ENCODE data around the gene TNS2.

Gene TNS2

DNA sequence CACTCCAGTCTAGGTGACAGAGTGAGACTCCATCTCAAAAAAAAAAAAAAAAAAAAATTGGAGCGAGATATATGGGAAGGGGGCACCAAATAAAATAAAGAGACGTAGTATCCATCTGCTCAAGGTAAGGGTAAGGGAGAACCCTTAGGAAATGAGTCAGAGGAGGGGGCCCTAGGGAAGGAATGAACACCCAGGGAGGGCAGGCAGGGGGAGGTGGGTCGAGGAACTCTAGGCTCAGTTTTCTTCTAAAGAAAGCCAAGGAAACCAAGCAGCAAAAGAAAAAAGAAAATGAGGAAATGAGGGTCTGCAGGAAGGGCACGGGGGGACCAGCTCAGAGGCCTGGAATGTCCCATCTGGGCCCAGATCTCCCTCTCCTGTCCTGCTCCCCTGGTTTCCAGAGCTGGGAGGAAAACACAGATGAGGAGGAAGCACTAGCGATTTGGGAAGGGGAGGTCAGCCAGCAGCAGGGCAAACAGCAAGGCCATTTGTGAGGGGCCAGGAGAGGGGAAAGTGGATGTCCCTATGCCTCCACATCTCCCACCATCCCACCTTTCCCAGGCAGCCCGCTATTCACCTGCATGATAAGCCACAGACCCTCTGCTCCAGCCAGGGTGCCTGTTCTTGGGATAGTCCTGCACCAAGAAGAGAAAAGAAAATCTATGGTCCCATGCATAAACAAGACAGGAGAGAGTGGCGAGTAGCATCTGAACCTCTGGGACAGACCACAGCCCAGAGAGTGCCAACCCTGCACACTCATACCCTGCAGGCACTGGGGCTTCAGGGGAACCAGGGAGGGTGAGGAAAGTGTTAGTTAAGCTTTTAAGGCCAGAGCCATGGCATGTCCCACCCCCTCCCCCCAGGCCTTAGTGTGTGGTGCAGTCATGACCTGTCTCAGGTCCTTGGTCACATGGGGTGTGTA is 17.5 kb downstream of the TNS2 start:
- no peak for DNase-seq

DNA sequence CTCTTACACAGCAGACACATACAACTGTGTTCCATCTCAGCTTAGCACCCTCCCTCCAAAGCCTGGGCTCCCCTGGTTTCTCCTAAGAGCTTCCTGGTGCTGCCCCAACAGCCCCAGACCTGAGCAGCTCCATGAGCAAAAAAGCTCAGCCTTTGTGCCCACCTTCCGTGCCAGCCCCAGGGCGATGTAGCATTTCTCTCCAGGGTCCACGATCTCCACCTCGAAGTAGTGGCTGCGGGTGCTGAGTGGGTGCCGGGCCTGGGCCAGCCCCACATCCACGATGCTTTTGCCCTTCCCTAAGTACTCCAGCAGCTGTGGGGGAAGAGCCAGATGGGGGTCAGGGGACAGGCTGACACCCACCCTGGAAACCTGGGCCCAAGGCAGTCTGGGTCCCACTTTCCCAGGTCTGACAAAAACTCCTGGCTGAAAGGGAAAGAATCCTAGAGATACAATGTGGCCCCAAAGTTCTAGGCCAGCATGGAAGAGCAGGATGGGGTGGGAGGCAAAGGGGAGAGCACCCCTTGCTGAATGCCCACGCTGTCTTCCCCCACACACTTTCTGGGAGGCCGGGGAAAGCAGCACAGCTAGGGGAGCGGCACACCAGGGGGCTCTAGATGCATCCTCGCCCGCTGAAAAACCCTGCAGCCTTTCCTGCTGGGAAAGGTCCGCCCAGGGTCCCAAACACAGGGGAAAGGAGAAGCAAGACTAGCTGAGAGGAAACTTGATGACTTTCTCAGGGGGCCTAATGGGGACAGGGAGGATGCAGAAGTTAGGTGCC is 18.3 kb downstream of the TNS2 start:
- no peak for DNase-seq

DNA sequence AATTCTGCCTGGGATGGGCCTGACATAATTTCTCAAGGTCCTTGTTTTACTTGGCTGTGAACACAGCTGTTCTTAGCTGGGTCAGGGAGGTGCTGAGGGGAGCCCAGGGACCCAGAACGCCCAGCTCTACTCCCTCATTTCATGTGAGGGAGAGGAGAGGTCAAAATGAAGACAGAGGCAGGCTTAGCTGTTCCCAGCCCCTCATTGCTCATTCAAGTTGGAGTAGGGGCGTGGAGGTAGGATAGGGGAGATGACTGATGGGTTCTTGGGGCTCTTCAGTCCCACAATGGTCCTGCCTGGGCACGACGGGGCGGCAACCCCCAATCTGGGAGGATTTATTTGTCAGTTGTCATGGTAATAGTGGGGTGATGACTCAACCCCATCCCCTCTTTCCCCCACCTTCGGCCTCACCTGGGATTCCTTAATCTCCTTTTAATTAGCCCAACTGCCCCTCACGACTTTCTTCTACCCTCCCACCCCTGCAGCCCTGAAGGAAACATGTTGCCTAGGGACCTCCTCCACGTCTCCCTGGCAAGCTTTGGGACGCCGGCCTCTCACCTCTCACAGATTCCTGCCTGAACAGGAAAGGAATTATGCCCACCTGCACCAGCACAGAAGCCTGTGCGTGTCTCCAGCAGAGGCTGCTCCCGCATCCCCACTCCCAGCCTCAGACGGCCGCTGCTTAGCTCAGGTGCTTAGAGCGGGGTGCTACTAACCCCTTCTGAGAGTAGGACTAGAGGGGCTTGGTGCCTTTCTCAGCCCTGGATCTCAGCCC is 19.1 kb downstream of the TNS2 start:
- DNase-seq, result no peak

DNA sequence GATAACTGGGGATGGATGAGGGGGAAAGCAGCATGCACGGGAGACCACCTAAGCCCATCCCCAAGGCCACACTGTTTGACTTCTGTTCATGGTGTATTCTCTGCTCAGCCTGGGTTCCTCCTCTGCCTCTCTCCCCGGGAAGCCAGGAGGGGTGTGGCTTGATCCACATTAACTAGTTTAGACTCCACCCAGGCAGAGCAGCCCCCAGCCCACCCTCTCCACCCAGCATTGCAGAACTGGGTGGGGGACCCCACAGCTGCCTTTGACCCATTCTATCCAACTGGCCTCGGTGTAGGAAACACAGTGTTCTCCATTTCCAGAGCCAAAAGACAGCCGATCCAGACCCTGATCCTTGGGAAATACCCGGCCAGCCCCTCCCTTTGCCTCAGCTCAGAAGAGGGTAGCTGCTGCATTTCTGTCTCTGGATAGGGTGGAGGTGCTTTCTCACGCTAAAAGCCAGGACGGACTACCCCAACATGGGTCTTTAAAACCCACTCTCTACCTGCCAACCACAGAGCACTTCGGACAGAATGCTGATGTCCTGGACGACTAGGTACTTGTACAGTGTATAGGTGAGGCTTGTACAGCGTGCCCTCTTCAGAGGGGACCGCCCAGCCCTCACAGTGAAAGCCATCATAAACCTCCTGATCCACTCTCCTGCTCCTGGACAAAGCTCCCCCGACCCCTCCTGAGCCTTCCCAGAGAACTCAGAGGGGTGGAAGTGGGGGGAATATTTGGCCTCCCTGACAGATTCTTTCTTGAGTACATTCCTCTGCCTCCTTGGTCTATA is 20.0 kb downstream of the TNS2 start:
- DNase-seq, result no peak

DNA sequence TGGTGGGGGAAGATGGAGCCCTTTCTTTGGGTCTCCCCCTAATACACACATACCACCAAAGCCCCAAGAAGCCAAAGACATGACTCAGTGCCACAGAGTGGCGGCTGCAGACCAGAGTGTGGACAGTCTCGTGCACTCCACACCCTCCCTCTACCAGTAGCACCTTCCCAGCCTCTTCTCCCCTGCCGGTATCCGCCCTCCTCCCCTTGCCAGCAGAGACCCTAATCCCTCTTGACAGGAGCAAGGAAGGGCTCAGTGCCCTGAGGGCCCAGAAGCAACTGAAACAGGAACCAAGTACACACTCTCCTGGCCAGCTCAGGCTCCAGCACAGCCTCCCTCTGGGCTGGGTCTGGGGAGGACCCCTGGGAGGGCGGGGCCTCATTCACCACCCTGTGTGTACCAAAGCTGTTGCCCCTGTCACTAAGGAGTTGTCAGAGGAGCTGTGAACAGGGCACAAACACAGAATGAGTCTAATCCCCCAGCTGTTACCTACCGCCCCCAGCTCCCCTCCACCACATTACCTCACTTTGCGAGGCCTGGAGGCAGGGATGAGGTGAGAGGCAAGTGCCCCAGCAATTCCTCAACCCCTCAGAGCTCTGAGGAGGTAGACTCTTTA is 21.1 kb downstream of the TNS2 start:
- no peak for DNase-seq

DNA sequence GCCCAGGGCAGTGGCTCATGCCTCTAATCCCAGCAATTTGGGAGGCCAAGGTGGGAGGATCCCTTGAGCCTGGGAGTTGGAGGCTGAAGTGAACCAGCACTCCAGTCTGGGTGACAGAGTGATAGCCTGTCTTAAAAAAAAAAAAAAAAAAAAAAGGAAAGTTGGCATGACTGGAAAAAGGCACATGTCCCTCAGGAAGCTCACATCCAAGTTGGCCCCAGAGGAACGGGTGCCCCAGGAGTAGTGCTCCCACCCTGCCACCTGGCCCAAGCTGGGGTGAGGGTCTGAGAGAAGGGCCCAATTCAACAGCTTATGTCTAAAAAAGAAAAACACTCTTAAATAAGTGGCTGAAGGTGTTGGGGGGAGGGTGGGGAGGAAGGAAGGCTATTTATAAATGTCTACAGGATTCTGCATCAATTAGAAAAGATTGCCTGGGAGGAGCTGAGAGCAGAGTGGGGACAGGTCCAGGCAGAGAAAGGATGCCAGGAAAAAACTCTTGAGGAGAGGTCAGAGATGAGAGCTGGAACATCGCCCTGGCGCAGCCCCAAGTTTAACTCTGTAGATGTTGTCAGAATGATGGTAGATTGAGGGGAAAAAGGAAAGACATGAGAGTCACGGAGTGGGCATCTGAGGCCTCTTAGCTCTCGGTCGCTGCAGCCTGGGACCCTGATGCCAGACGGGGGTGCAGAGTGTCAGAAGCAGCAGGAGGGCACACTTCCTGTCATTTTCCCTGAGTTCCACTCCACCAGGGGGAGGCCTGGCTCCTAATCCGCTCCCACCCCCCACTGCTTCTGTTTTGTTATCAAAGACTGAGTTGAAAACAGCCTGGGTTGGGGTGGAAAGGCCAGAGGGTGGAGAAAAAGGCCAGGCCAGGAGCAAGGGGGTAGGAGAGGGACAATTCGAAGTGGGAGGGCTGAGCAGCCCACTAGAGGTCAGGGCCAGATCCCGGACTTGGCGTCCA is 22.0 kb downstream of the TNS2 start:
- DNase-seq, result peak in 1 of 58 donors; percentile 22

DNA sequence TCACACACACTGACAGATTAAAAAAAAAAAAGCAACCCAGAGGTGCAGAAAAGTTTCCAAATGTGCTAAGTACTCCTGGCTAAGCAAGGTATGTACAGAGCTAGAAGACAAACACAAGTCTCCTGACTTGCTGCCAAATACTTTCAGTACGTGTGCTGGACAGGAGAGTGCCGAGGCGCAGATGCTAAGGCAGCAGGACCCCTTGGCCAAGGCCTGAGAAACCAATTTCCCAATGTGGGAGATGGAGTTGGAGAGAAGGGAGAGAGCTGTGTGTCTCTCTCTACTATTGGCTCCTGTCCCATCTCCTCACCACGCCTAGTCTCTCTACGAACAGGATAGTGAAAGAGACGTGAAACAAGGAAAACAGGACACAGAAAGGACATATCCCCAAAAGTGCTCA is 24.0 kb downstream of the TNS2 start:
- no peak for DNase-seq

DNA sequence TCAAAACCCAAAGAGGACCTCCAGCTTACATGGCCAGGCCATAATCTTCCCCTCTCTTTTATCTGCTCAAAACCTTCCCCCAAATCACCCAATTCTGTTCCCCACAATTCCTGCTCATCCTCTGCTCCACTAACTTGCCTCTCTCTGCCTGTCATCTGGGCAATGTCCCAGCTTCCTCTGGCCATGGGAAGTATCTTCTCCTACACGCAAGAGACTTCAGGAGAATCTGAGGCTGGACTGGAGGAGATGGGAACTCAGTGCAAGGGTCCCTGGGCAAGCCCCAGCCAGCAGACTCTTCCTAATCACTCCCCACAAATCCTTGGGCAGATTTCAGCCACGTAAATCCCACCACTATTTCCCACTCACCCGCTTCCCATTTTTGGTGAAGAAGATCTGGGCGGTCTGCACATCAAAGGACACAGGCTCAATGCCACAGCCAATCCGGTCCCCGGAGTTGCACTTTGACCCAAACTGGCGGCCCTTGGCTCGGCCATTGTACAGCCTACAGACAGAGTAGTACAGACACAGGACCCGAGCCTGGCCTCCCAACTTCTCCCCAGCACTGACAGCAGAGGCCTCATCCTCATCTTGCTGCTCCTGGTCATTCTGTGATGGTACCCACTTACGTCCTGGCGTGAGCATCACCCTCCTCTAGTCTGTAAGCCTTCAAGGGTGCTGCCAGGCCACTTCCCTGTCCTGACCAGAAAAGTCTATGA is 24.6 kb downstream of the TNS2 start:
- DNase-seq, result no peak

DNA sequence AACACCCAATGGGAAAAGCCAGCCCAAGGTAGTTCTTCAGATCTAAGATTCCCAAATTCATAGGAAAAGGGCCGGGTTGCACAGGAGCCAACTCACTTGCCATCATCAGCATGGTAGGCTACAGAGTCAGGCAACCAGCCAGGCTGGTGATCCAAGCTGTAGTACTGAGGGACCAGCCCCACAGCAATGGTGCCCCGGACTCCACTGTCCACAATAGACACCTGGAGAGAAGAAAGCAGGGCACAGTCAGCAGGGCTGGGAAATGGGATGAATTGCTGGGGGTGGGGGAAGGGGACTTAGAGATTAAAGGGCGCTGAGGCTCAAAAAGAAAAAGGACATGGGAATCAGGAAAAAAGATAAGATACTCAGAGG is 25.1 kb downstream of the TNS2 start:
- no peak for DNase-seq

DNA sequence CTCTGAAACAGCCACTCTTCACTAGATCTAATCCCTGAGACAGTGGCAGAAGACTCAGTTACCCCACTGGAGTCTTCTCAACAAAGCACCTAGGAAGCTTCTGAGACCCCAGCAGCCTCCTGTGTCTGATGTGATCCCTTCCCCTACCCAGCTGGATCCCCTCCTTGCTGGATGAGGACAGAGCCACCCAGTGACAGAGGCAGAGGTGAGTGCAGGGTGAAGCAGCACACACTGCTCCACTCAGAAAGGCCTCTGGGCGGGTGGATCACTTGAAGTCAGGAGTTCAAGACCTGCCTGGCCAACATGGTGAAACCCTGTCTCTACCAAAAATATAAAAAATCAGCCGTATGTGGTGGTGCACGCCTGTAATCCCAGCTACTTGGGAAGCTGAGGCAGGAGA is 26.6 kb downstream of the TNS2 start:
- DNase-seq, result no peak

DNA sequence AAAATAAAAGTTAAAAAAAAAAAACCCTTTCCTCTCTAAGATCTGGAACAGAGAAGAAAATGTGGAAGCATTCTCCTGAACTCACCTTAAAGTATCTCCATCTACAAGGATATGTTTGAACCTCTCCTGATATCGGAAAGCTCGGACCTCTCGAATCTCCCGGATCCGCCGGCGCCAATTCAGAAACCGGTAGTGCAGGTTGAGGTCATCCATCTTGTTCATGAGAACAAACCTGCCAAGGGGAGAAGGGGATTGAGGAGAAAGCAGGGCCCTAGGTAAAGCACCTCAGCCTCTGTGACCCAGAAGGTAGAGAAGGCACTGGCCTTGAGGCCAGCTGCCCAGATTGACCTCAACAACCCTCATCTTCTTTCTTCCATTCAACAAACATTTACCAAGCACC is 27.2 kb downstream of the TNS2 start:
- DNase-seq, result no peak

DNA sequence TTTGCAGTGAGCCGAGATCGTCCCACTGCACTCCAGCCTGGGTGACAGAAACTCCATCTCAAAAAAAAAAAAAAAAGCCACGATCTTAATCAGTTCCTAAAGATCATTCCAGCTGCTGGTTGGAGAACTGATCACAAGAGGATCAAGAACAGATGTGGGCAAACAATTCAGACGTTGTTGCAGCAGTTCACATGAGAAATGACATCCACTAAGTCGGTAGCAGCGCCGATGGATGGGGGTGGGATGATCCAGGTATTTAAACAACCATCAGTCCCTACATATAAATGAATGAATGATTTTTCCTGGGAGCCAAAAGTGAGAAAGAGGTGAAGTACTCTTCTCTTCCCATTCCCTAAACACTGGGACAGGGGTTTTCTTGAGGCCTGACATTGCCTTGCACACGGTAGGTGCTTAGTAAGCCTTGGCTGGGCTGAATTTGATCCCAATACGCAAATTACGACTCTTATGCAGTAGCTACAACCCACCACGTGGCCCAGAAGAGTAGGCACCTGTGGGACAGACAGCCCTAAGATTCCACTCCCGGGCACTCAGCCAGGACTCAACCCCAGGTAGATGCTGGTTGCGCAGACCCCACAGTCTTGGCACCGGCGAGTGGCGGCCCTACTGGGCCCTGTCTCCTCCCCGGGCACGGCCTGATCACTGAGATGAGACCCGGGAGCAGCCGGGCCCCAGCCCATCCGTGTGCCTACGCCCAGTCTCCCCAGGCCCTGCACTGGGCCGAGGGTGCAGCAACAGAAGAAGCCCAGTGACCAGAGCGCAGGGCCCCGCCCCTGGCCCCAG is 28.8 kb downstream of the TNS2 start:
- DNase-seq, result peak in 3 of 58 donors; percentile 60 to 81 (median 63)

DNA sequence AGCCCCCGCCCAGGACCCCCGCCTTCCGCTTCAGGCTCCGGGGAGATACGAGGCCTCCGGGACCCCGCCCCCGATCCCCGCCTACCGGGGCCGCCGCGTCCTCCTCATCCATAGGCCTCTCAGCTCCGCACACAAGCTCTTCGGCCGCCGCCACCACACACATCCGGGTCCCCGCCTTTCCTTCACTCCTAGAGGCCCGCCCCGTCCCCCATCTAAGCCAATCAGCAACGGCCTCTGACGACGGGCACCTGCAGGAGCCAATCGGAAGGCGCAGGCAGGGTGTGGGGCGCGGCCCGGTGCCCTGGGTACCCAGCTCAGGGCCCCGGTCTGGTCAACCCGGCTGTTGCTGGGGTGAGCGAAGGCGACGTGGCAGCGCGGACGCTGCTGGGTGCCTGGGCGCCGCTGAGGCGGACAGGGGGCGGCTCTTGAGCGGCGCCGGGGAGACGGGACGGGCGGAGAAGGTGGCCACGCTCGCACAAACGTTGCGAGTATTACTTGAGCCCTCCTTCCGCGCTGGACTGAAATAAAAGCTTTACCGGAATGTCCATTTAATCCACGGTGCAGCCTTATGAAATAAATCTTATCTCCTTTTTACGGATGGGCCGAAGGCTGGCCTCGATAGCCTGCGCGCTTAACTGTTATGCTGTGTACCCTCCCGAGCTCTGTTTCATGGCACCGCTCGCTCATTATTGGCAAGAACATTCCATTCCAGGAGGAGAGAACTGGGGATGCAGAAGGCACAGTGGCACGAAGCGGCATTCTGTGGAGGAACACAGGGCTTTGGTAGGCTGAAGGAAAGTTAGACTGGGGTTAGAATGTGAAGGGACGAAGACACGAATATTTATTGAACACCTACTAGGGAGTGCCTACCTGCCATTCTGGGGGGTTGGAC is 29.6 kb downstream of the TNS2 start, which contains the start of gene SPRYD3:
TSS of gene SPRYD3 (minus strand) at position 165 of the 892 bp plus-strand sequence. CDS start at position 108, 57 bp downstream.
- DNase-seq, result peak; percentile 81 to 99 (median 97)

DNA sequence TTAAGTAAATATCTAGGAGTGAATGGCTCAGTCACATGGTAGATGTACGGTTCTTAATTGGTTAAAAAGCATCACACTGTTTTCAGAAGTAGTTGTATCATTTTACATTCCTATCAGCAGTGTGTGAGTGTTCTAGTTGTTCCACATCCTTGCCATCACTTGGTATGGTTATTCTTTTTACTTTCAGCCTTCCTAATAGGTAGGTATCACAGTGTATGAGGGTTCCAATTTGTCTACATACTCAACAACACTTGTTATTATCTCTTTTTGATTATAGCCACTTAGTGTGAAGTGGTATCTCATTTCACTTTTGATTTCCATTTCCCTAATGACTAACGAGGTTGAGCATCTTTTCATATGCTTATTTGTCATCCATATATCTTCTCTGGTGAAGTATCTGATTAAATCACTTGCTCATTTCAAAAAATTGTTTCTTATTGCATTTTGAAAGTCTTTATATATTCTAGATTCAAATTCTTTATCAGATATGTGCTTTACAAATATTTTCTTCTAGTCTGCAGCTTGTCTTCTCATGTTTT is 32.8 kb downstream of the TNS2 start:
- DNase-seq, result no peak

DNA sequence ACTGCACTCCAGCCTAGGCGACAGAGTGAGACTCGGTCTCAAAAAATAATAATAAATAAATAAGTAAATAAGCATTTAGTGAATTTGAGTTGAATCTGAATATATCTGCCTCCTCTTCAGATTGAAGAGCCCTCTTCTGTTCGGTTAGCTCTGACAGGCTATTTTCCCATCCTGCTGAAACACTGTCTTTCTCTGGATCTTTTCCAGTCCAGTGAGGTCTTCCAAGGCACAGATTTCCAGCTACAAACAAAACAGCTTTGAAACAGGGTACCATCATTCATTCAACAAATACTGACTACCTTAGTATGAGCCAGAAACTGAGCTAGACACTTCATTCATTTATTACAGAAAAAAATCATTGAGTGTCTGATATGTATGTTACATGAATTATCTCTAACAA is 36.5 kb downstream of the TNS2 start:
- no peak for DNase-seq

DNA sequence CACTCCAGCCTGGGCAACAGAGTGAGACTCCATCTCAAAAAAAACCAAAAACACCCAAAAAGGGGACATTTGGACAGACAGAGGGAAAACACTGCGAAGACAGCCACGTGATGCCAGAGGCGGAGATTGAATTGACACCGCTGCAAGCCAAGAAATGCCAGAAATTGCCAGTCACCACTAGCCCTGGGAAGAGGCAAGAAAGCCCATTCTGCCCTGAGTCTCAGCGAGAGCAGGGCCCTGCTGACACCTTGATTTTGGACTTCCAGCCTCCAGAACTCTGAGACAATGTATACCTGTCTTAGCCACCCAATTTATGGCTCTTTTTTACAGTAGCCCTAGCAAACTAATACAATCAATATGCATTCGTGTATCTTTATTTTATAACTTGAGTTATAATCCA is 40.2 kb downstream of the TNS2 start:
- DNase-seq, result no peak

Measured in anterior cingulate cortex (tissue), 58 donors.